Measurements from ENCODE around the gene MLLT3. TPM values are rescaled to one million over a fixed set of nuclear protein-coding genes. Genes with fewer than 3 reads are reported as not detected.

MLLT3 gene
- total RNA-seq, 4 donors from 2014 or later = 29.8 to 51.0 (median 47.1) TPM

DNA sequence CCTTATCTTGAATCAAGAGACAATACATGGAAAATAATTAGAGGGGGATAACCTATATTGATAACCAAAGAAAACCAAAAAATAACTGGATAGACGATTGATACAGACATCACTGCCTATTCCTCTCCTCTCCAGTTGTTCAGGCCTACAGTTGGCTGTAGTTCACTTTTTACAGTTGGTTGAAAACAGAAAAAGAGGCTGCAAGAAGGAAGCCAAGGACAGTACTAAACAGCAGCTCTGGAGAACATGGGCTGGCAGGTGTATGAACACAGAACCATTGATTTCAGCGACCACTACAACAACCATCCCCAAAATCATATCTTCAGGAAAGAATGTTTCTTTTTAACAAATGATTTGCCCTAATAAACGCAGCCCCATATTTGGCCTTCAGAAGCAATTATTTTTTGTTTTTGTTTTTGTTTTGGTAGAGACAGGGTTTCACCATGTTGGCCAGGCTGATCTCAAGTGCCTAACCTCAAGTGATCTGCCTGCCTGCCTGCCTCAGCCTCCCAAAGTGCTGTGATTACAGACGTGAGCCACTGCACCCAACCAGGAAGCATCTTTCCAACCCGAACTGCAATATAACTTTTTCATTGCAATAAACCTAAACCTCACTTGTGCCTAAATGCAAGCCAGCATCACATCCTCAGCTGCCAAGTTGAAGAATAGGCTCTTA is 64.3 kb downstream of the MLLT3 start:
- Histone ChIP-seq H3K36me3 (no peaks in the 10 kb centered on the region), H3K4me3 (replicated peaks in 1 of 3) (no peak overlapping the region), H3K4me1 (peaks cover 74 to 77% of the 10 kb centered on the region in 2 donors), H3K9me3 (no peaks in the 10 kb centered on the region), H3K27ac (peak overlapping the region in 2 of 3 donors; percentile 47 to 60), H3K27me3 (no peaks in the 10 kb centered on the region)
- intact Hi-C loops (cut with DNase I) = no loop called here
- no peak for TF ChIP-seq POLR2A (IDR thresholded peaks at IDR 0.05)
- TF ChIP-seq, protein P1, sequence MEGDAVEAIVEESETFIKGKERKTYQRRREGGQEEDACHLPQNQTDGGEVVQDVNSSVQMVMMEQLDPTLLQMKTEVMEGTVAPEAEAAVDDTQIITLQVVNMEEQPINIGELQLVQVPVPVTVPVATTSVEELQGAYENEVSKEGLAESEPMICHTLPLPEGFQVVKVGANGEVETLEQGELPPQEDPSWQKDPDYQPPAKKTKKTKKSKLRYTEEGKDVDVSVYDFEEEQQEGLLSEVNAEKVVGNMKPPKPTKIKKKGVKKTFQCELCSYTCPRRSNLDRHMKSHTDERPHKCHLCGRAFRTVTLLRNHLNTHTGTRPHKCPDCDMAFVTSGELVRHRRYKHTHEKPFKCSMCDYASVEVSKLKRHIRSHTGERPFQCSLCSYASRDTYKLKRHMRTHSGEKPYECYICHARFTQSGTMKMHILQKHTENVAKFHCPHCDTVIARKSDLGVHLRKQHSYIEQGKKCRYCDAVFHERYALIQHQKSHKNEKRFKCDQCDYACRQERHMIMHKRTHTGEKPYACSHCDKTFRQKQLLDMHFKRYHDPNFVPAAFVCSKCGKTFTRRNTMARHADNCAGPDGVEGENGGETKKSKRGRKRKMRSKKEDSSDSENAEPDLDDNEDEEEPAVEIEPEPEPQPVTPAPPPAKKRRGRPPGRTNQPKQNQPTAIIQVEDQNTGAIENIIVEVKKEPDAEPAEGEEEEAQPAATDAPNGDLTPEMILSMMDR (IDR thresholded peaks at IDR 0.05) = no peak
- WGBS, 2 donors = 17 to 24% methylated on average over 5 of the region's 5 CpGs
- peak; percentile 30 to 49 for DNase-seq

DNA sequence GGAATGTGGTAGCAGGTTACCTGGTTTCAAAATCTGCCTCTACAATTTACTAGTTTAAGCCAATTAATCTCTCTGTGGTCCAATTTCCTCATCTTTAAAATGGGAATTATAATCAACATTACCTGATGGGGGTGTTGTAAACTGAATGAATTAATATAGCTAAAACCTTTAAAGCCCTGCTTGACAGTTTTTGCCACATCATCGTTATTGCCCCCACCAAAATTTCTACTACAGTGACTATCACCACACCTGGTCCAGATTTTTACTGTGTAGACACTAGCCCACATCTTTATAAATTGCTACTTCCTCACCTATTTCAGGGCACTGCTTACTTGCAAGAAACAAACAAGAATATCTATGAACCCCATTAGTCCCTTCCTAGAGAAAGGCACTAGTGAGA is 65.0 kb downstream of the MLLT3 start:
- 94 to 97% methylated on average over 1 of the region's 1 CpG for WGBS, 2 donors
- intact Hi-C loops (cut with DNase I) = no loop called here
- H3K27ac ChIP-seq = peak overlapping the region in 2 of 3 donors; percentile 47 to 60

DNA sequence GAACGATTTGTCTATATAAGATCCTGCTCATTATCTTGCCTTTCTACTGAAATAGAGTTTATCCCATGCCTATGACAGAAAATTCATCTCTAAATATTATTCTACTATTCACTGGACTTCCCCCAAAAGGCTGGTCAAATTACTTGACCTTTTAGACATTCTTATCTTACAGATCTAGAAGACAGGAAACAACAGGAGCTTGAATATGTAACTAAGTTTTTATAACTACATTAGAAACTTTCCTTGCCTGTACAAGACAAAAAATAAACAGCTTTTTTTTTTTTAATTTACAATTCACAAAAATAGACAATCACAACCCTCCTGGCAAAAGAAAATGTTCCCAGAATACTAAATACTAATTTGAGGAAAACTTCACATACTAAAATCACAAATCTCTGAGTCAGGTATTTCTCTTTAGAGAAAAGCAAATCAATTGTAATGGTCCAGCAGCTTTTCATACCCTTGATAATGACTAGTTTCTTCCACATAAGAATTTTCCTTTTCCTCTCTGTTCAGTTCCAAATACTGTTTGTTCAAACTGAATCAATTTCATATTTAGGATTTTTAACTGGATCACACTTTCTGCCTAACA is 68.6 kb downstream of the MLLT3 start:
- Histone ChIP-seq H3K4me3 (replicated peaks in 1 of 3) (no peak overlapping the region), H3K9me3 (no peaks in the 10 kb centered on the region), H3K27me3 (no peaks in the 10 kb centered on the region), H3K36me3 (no peaks in the 10 kb centered on the region), H3K27ac (peak overlapping the region; percentile 48 to 73 (median 71)), H3K4me1 (peaks cover 60 to 68% of the 10 kb centered on the region in 2 donors)
- WGBS, 2 donors = 14 to 29% methylated on average over 1 of the region's 1 CpG
- intact Hi-C loops (cut with DNase I) = no loop called here
- TF ChIP-seq, protein P1 (IDR thresholded peaks at IDR 0.05) = no peak
- TF ChIP-seq POLR2A (IDR thresholded peaks at IDR 0.05) = no peak
- no peak for DNase-seq

More for the DNA sequence above, 65.0 kb downstream of the MLLT3 start:
- Histone ChIP-seq H3K27me3 (no peaks in the 10 kb centered on the region), H3K9me3 (no peaks in the 10 kb centered on the region), H3K36me3 (no peaks in the 10 kb centered on the region), H3K4me3 (replicated peaks in 1 of 3) (no peak overlapping the region), H3K4me1 (peaks cover 73 to 74% of the 10 kb centered on the region in 2 donors)
- no peak for DNase-seq
- TF ChIP-seq, protein P1 (IDR thresholded peaks at IDR 0.05) = no peak
- TF ChIP-seq POLR2A (IDR thresholded peaks at IDR 0.05) = no peak

DNA sequence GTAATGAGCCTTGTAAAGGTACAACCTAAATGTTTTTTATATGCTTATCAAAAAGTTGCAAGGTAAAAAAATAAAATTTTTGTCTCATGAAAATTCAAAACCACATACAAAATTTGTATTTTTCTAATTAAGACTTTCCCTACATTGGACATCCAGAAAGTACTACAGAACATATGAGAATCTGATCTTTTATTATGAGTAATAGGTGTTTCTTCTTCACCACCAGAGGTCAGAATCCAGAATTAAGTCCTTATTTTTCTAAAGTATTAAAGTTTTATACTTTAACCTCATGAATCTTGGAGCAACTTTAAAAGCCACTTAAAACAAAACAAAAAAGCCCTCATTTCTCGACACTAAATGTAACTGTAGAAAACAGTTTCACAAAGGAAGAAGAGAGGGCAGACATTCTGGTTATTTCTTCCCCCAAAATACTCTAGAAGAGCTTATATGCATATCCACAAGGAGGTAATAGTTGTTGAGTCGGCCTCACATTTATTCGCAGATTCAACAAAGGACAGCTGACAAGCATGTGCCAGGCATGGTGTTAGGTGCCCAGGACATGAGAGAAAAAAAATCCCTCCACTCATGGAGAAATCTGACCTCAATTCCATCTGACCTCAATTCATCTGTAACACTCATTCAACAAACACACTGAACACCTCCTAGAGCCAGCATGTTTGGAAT is 69.3 kb downstream of the MLLT3 start:
- H3K9me3 ChIP-seq = no peaks in the 10 kb centered on the region
- WGBS, 2 donors = 56 to 68% methylated on average over 3 of the region's 3 CpGs
- H3K4me1 ChIP-seq = peaks cover 54 to 61% of the 10 kb centered on the region in 2 donors
- H3K27me3 ChIP-seq = no peaks in the 10 kb centered on the region
- DNase-seq = no peak
- no peak overlapping the region for H3K4me3 ChIP-seq (replicated peaks in 1 of 3)
- H3K27ac ChIP-seq = peak overlapping the region; percentile 33 to 73 (median 71)
- TF ChIP-seq, protein P1 (IDR thresholded peaks at IDR 0.05) = peak in 3 of 6 experiments; percentile 33 to 37 (median 35)
- TF ChIP-seq POLR2A (IDR thresholded peaks at IDR 0.05) = no peak
- intact Hi-C loops (cut with DNase I) = no loop called here
- no peaks in the 10 kb centered on the region for H3K36me3 ChIP-seq

All from thyroid gland (tissue), 4 donors.